ENCODE results near the gene GPRC5C.

DNA sequence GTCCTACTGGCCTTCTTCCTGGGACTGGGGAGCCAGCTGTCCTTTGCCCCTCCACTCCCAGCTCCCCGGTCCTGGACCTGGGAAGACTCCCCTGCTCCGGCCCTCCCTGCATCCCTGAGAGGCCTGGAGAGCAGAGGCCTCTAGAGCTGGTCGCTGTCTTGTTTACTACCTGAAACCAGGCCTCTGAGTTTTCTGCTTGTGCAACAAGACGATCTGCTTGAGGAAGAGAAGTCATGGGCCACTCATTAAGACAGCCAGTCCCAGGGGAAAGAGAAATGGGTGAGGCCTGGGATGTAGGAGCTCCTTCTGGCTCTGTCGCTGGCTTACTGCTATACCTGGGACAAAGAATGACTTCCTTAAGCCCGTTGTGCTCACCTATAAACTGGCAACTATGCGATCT, 29.8 kb upstream of the GPRC5C start:
- no peak for TF ChIP-seq POLR2A (IDR thresholded peaks at IDR 0.05)
- TF ChIP-seq, protein P1, sequence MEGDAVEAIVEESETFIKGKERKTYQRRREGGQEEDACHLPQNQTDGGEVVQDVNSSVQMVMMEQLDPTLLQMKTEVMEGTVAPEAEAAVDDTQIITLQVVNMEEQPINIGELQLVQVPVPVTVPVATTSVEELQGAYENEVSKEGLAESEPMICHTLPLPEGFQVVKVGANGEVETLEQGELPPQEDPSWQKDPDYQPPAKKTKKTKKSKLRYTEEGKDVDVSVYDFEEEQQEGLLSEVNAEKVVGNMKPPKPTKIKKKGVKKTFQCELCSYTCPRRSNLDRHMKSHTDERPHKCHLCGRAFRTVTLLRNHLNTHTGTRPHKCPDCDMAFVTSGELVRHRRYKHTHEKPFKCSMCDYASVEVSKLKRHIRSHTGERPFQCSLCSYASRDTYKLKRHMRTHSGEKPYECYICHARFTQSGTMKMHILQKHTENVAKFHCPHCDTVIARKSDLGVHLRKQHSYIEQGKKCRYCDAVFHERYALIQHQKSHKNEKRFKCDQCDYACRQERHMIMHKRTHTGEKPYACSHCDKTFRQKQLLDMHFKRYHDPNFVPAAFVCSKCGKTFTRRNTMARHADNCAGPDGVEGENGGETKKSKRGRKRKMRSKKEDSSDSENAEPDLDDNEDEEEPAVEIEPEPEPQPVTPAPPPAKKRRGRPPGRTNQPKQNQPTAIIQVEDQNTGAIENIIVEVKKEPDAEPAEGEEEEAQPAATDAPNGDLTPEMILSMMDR (IDR thresholded peaks at IDR 0.05): no peak
